HPDE6-E6E7 (cell line): Measurements from ENCODE around the gene SYP.
A peak's percentile ranks its signal among the peaks of the same experiment; 100 is the strongest.

Source experiments
- DNase-seq: peaks from one replicate; pipeline ENCODE4 v3.0.0; 2011; ENCODE audit warnings: missing footprints; ENCODE audit errors: extremely low spot score

Gene SYP

GRCh38 chrX:49199906-49200771 is at the start of gene SYP:
SYP (minus strand) TSS chrX:49200193; CDS start chrX:49200186, 7 bp downstream.
- DNase-seq: peak; percentile 67

GRCh38 chrX:49249616-49250015 is 49.6 kb upstream of the SYP start:
- DNase-seq: no peak

GRCh38 chrX:49249071-49249470 is 49.1 kb upstream of the SYP start:
- no peak for DNase-seq

DNA sequence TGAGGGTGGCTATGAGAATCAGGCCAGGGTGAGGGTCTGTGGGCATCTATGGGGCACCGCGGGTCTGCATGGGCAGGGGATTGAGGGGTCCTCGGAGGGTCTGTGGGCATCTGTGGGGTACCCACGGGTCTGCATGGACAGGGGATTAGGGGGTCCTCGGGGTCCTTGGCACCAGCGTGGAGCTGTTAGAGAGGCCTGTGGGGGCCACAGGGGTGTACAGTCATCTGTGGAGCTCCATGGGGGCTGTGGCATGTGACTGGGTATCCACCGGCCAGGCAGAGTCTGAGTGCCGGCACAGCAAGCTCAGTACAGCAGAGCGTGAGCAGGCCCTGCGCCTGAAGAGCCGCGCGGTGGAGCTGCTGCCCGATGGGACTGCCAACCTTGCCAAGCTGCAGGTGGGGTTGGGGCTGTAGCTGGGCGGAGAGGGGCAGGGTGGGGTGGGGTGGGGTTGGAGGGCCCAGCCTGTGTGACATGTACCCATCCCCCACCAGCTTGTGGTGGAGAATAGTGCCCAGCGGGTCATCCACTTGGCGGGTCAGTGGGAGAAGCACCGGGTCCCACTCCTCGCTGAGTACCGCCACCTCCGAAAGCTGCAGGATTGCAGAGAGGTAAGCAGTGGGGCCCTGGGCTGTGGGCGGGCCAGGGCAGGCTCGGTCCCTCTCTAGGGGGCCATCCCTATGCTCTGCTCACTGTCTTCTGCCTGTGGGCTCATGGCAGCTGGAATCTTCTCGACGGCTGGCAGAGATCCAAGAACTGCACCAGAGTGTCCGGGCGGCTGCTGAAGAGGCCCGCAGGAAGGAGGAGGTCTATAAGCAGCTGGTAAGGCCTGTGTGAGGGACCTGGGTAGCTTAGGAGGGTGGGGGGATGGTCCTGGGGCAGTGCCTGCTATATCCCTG is 48.2 kb upstream of the SYP start:
- no peak for DNase-seq

- no peak for DNase-seq
These were observed 47.4 kb upstream of the SYP start for GRCh38 chrX:49247346-49247745.

- no peak for DNase-seq
These were observed 46.5 kb upstream of the SYP start for GRCh38 chrX:49246541-49246940.

DNA sequence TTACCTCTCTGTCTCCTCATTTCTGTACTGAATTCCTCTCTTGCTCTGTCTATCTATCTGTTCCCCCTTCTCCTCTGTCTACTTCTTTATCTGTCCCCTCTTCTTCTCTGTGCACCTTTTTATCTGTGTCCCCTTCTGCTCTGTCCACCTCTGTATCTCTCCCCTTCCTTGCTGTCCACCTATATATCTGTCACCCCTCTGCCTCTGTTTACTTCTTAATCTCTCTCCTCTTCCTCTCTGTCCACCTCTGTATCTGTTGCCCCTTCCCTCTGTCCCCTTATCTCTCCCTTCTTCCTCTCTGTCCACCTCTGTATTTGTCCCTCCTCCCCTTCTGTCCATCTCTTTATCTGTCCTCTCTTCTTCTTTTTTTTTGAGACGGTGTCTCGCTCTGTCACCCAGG is 44.2 kb upstream of the SYP start:
- no peak for DNase-seq

DNA sequence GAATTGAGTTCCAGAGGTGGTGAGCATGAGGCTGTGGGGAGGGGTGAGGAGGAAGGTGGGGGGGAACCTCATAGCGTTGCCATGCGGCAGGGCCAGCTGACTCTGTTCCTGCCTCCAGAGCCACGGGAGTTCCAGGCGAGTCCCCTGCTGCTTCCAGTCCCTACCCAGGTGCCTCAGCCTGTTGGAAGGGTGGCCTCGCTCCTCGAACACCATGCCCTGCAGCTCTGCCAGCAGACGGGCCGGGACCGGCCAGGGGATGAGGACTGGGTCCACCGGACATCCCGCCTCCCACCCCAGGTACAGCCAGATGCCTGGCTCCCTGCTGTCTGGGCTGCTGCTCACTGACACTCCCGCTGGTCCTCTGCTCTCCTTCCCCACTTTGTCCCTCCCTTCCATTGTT is 43.2 kb upstream of the SYP start:
- no peak for DNase-seq

DNA sequence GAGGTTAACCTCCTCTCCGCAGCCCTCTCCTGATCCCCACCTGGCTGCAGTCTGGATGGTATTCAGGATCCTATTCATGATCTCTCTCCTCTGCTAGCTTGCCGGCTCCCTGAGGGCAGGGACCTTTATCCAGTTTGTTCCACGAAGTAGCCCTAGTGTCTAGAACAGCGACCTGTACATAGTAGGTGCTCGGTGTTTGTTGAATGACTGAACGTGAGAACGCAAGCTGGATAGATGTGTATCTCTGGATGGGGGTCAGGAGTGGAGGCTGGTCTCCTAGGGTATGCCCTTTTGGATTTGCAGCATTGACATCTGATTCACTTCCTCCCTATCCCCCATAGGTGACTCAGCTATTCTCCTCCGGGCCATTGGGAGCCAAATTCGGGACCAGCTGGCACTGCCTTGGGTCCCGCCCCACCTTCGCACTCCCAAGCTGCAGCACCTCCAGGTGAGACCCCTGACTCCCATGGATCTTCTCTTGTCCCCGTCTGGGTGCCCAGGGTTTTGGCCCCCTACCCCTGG is 42.6 kb upstream of the SYP start:
- no peak for DNase-seq

DNA sequence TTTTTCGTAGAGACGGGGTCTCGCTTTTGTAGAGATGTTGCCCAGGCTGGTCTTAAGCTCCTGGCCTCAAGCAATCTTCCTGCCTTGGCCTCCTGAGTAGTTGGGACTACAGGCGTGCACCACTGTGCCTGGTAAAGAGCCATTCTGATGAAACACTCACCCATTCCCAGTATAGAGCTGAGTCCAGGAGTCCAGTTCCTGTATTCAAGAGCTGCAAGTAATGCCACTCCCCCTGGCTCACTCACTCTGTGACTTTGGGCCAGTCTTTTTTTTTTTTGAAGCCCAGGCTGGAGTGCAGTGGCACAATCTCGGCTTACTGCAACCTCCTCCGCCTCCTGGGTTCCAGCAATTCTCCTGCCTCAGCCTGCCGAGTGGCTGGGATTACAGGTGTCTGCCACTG is 38.7 kb upstream of the SYP start:
- no peak for DNase-seq

DNA sequence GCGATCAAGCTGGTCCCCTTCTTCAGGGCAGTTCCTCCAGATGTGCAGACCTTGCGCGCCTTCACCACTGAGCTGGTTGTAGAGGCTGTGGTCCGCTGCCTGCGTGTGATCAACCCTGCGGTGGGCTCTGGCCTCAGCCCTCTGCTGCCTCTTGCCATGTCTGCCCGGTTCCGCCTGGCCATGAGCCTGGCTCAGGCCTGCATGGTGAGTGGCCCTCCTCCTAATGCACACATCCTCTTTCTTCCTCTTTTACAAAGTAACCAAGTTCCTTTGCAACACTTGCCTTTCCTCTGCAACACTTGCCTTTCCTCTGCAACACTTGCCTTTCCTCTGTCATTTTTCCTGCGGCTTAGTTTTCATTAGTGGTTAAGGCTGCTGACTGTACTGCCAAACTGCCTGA is 37.1 kb upstream of the SYP start:
- DNase-seq: no peak

DNA sequence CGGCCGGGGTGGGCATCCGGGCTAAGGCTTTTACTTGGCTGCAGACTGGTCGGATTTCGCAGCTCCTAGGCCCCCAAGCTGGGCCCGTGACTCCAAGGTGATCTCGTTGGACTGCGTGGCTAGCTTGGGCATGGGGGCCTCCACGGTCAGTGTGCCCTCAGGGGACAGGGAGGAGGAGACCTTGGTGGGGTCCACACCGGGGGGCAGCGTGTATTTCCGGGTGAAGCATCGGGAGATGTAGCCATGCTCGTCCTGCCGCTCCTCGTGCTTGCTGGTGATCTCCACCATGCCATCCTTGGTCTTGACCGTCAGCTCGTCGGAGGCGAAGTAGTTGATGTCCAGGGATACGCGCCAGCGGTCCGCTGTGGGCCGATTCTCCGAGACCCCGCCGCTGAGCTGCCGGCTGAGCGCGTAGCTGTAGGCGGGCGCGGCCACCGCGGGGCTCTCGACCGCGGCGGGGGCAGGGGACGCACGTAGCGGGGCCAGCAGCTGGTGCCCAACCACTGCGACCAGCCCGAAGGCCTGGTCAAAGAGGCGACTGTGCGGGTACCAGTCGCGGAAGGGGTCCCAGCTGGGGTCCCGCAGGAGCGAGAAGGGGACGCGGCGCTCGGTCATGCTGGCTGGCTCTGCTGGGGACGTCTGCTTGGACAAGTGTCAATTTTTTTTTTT is 34.0 kb upstream of the SYP start:
- no peak for DNase-seq

GRCh38 chrX:49233176-49233575 is 33.2 kb upstream of the SYP start, which contains the start of gene CACNA1F:
CACNA1F (minus strand) TSS chrX:49233340; CDS start chrX:49233309, 31 bp downstream.
- DNase-seq: no peak

DNA sequence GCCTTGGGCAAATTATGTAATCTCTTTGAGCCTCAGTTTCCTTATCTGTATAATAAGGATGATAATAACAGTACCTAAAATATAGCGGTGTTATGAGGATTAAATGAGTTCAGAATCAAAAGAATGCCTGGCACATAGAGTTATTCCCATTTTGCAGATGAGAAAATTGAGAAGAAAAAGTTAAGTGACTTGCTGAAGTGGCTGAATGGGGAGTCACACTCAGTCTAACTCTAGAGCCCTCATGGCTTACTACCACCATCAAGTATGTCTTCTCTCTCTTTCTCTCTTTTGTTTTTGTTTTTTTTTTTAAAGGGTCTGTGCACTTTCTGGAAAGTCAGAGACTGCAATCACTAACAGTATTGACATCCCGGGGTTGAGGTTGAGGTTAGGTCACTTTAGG is 32.5 kb upstream of the SYP start:
- DNase-seq: no peak

DNA sequence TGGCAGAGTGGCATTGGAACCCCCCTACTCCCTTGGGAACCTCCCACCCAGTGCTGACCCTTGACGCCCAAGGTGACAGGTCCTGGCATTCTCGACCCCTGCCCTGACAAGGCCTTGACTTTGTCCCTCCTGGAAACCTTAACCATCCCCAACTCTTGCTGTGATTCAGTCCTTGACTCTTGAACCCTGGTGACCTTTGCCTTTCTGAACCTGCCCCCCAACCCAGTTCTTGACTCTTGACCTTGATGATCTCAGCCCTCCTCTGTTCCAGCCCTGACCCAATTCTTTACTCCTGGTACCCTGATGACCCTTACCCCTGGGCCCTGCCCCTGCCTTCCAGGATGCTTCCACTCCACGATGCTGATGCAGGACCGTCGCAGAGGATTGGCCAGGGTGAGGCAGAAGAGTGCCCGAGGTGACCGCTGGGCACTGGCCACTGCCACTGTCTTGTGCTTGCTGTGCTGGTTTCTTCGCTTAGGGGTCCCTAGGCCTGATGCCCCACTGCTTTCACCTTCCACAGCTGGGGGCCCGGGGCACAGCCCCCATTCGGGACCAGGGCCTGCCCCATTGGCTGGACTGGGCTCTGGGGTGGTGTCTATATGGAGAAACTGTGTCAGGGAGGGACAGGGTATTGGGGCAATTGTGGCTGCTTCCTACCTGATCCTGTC is 31.5 kb upstream of the SYP start:
- no peak for DNase-seq

GRCh38 chrX:49230500-49231232 is 30.7 kb upstream of the SYP start:
- peak; percentile 25 for DNase-seq

DNA sequence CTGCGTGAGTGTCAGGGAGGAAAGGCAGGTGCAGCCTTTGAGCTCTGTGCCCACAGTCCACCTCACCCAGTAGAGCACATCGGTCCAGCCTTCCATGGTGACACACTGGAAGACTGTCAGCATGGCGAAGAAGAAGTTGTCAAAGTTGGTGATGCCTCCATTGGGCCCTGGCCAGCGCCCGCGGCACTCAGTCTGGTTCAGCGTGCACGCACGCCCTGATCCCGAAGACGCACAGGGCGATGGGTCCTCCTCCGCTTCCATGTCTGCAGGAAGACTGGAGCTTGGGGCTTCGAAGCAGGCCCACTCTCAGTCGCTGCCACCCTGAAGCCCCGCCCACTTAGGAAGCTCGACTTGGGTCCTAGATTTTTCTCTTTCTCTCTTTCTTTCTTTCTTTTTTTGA is 28.2 kb upstream of the SYP start:
- no peak for DNase-seq

DNA sequence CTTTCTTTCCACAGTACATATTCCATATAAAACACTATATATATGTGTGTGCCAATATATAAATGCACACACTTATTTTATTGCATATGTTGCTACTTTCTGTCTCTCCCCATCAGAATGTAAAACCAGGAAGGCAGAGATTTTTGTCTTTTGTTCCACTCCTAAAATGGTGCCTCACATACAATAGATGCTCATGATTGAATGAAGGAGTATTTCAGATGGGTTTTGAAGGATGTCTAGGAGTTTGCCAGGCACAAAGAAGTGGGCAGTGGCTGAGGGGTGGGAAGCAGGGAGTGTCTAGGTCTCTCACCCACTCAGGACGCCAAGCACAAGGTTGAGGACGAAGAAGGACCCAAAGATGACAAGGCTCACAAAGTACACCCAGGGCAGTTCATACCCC is 27.7 kb upstream of the SYP start:
- no peak for DNase-seq

- no peak for DNase-seq
These were observed 27.0 kb upstream of the SYP start for GRCh38 chrX:49226946-49227345.

DNA sequence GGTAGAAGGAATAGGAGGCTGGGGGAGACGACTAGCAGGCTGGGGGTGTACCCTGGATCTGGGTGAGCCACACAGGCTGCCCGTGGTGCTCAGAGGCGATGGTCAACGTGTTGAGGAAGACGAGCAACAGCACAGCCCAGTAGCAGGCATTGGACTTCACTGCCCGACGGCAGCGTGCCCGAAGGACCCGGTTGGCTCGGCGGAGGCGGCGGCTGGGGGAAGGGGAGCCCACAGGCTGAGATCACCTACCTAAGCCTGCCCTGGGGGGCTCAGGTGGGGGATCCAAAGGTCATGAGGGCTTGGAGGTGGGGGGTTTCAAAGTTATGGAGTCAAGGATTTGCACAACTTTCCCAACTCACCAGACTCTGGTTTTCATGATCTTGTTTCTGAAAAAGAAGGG is 25.9 kb upstream of the SYP start:
- DNase-seq: no peak

- no peak for DNase-seq
These were observed 21.9 kb upstream of the SYP start for GRCh38 chrX:49221868-49222267.
